RWPE2 (cell line): ENCODE results near the gene KIF7.

Source experiments
- ATAC-seq: fragments of 200-7000 bp; cut with Tn5 transposase; 3 replicates; pipeline ENCODE4 v1.9.1; 2021; ENCODE audit warnings: low read depth
- DNase-seq: peaks from one replicate; pipeline ENCODE4 v3.0.0-alpha.2; 2020; ENCODE audit warnings: low spot score
- H3K27ac ChIP-seq: fragments of 450-650 bp; 2 replicates; pipeline ENCODE4 v1.5.1; 2017; ENCODE audit warnings: mild to moderate bottlenecking; ENCODE audit not compliant: poor library complexity, severe bottlenecking
- H3K27me3 ChIP-seq: fragments of 250-450 bp; sonication (Bioruptor Pico); 2 replicates; pipeline ENCODE4 v1.5.1; 2021; ENCODE audit warnings: mild to moderate bottlenecking, moderate library complexity; ENCODE audit not compliant: insufficient read depth, poor library complexity, severe bottlenecking
- H3K36me3 ChIP-seq: fragments of 250-450 bp; sonication (Bioruptor Pico); 2 replicates; pipeline ENCODE4 v1.5.1; 2020; ENCODE audit warnings: low read depth, mild to moderate bottlenecking, moderate library complexity
- H3K4me1 ChIP-seq: fragments of 250-450 bp; sonication (Bioruptor Pico); 2 replicates; pipeline ENCODE4 v1.5.1; 2021; ENCODE audit warnings: mild to moderate bottlenecking, moderate library complexity; ENCODE audit not compliant: insufficient read depth, poor library complexity, severe bottlenecking
- H3K4me3 ChIP-seq: fragments of 250-450 bp; sonication (Bioruptor Pico); 2 replicates; pipeline ENCODE4 v1.5.1; 2021; ENCODE audit warnings: mild to moderate bottlenecking, moderate library complexity; ENCODE audit not compliant: severe bottlenecking
- H3K9me3 ChIP-seq: fragments of 250-450 bp; sonication (Bioruptor Pico); 2 replicates; pipeline ENCODE4 v1.5.1; 2021; ENCODE audit warnings: mild to moderate bottlenecking, moderate library complexity; ENCODE audit not compliant: severe bottlenecking
- TF ChIP-seq, protein P1 (sequence below): fragments of 450-650 bp; IDR thresholded peaks from one replicate; pipeline ENCODE4 v1.5.1; 2017; ENCODE audit warnings: mild to moderate bottlenecking, moderate library complexity; ENCODE audit not compliant: poor library complexity, severe bottlenecking

KIF7 gene

DNA sequence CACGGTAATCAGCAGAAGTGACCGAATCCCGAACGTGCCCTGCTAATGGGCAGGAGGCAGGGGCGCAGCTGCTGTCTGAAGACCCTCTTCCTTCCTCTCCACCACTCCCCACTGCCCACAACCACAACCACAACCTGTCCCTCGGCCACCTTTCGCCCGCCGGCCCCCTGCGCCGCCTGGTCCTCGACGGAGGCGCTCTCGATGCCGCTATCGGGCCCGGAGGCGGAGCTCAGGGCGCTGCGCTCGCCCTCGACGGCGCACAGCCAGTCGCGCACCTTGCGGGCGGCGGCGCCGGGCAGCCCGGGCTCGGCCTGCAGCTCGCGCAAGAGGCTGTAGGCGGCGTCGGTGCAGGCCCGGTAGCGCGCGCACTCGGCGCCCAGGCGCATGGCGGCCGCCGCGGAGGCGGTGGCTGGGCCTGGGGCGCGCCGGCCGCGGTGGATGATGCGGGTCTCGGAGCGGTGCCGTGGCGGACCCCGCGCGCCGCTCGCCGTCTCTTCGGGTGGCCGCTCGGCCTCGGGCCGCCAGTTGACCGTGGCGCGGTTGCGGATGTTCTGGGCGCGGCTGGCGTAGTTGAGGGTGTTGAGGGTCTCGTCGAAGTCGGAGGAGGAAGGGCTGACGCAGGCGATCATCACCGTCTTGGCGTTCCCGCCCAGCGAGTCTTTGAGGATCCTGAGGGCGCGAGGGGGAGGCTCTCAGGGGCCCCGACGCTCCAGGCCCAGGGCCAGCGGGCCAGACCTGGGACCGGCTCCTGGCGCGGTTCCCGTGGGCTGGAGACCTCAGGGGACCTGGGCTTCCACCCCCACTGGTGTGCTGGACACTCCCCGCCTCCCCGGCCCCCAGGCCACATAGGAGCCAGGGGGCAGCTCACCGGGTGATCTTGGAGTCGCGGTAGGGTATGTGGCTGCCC, 6.9 kb downstream of the KIF7 start:
- Histone ChIP-seq H3K36me3 (peaks cover 9% of the 10 kb centered on the region; the same call in 1 of the 2 replicates), H3K27me3 (no peaks in the 10 kb centered on the region), H3K4me1 (no peaks in the 10 kb centered on the region), H3K9me3 (no peaks in the 10 kb centered on the region), H3K4me3 (no peak overlapping the region), H3K27ac (no peak overlapping the region)
- peak; percentile 72 for DNase-seq
- TF ChIP-seq, protein P1, sequence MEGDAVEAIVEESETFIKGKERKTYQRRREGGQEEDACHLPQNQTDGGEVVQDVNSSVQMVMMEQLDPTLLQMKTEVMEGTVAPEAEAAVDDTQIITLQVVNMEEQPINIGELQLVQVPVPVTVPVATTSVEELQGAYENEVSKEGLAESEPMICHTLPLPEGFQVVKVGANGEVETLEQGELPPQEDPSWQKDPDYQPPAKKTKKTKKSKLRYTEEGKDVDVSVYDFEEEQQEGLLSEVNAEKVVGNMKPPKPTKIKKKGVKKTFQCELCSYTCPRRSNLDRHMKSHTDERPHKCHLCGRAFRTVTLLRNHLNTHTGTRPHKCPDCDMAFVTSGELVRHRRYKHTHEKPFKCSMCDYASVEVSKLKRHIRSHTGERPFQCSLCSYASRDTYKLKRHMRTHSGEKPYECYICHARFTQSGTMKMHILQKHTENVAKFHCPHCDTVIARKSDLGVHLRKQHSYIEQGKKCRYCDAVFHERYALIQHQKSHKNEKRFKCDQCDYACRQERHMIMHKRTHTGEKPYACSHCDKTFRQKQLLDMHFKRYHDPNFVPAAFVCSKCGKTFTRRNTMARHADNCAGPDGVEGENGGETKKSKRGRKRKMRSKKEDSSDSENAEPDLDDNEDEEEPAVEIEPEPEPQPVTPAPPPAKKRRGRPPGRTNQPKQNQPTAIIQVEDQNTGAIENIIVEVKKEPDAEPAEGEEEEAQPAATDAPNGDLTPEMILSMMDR, result no peak
- no peak for ATAC-seq

DNA sequence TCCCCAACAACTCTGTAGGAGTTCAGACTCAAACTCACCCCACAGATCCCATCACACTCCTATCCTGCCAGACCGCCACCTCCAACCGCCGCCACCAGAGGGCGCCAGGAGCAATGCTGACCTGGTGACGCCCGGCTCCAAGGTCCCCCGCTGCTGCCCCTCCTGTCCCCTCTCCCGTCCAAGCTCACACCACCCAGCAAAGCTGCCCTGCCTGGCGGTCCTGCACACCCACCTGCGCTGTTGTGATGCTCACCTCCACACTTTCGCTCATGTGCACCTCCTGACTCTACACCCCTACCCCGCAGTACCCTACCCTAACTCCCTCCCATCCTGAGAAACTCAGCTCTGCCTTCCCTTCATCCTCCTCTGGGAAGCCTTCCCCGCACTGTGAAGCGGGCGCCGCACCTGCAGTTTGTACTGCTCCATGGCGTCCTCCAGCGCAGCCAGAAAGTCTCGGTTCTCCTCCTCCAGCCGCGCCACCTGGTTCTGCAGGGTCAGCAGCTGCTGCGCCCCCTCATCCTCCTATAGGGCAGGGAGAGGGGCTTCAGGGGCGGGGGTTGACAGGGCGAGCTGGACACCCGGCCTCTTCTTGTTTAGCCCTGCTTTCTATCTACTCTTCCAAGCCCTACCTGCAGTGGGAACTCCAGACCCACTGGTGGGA, 7.9 kb downstream of the KIF7 start:
- ATAC-seq, result peak; percentile 83
- Histone ChIP-seq H3K4me3 (no peak overlapping the region), H3K4me1 (no peaks in the 10 kb centered on the region), H3K9me3 (no peaks in the 10 kb centered on the region), H3K27me3 (no peaks in the 10 kb centered on the region), H3K27ac (no peak overlapping the region), H3K36me3 (peaks cover 18% of the 10 kb centered on the region; the same call in 1 of the 2 replicates)
- DNase-seq, result peak; percentile 87
- TF ChIP-seq, protein P1, result peak; percentile 98

DNA sequence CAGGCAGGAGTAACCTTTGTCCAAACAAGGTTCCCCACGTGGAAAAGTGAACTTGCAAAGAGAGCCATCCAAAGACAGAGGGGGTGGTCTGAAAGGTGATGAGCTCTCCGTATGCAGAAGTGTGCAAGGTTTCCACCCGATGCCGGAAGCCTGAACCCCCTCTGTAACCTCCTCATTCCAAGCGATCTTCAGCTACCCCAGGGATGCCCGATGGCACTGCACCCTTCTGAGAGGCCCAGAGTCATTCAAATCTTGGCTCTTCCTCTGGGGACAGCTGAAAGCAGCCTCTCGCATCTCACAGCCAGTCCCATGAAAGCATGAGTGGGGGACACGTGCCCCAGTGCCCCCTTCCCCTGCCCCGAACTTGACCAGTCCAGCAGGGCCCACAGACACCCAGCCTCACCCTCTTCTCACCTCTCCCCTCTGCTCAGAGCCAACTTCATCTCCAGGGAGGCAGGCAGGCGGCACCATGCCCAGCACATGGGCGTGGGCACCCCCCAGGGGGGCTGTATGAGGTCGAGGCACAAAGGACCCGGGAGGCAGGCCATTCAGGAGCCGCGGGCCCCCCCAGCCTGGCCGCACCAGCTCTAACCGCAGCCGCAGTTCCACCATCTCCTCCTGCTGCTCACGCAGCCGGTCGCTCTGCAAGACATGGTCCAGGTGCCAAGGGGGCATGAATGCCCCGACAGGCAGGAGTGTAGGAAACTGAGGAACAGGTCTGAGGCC, 8.7 kb downstream of the KIF7 start:
- peak; percentile 9; the same call in 2 of the 3 replicates for ATAC-seq
- no peak overlapping the region for H3K27ac ChIP-seq
- H3K27me3 ChIP-seq, result no peaks in the 10 kb centered on the region

DNA sequence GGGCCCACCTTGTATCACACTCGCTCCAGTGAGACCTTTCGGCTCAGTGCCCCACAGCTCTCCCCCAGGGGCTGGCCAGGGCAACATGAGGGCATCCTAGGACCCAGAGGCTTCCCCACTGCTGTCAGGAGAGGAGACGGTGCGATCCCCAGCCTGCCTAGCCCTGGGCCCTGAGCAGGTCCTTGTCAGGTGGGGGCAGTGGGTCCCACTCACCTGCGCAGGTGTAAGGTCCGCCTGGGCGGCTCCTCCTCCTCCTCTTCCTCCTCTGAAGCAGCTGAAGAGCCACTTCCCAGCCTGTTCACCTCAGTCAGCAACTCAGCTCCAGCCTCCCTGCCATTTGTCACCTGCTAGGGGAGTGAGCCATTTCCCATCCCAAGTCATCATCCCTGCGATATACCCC, 9.6 kb downstream of the KIF7 start:
- no peak for ATAC-seq
- H3K36me3 ChIP-seq, result peaks cover 21% of the 10 kb centered on the region; the same call in 1 of the 2 replicates

More for the DNA sequence above, 8.7 kb downstream of the KIF7 start:
- peaks cover 21% of the 10 kb centered on the region; the same call in 1 of the 2 replicates for H3K36me3 ChIP-seq
- no peaks in the 10 kb centered on the region for H3K9me3 ChIP-seq
- TF ChIP-seq, protein P1, result no peak
- H3K4me3 ChIP-seq, result no peak overlapping the region
- no peaks in the 10 kb centered on the region for H3K4me1 ChIP-seq
- DNase-seq, result peak; percentile 64

More for the DNA sequence above, 9.6 kb downstream of the KIF7 start:
- no peaks in the 10 kb centered on the region for H3K4me1 ChIP-seq
- TF ChIP-seq, protein P1, result no peak
- H3K9me3 ChIP-seq, result no peaks in the 10 kb centered on the region
- no peaks in the 10 kb centered on the region for H3K27me3 ChIP-seq
- no peak overlapping the region for H3K27ac ChIP-seq
- no peak overlapping the region for H3K4me3 ChIP-seq
- DNase-seq, result peak; percentile 68
